Dendritic cell treated with granulocyte-macrophage colony-stimulating factor and Interleukin-4, amounts not matched to agents 40 ng/mL and 50 ng/mL, for 4 days (primary cell): ENCODE results near the gene RUSF1.
A peak's percentile ranks its signal among the peaks of the same experiment; 100 is the strongest.
"Not testable (repeated sequence)": the region's sequence is repeated elsewhere in the genome, so short reads cannot be mapped to it uniquely, and the experiment has no call there.

Experiments used
- H3K27ac Mint-ChIP-seq: one replicate; pipeline ENCODE4 v1.8.0; 2022; ENCODE audit warnings: mild to moderate bottlenecking, mixed read lengths
- H3K27me3 Mint-ChIP-seq: one replicate; pipeline ENCODE4 v1.8.0; 2022; ENCODE audit warnings: mild to moderate bottlenecking, mixed read lengths
- H3K36me3 Mint-ChIP-seq: one replicate; pipeline ENCODE4 v1.8.0; 2022; ENCODE audit warnings: low read depth, mixed read lengths
- H3K4me1 Mint-ChIP-seq: one replicate; pipeline ENCODE4 v1.8.0; 2022; ENCODE audit warnings: low read depth, mixed read lengths
- H3K4me3 Mint-ChIP-seq: one replicate; pipeline ENCODE4 v1.8.0; 2022; ENCODE audit warnings: mild to moderate bottlenecking, moderate library complexity, mixed read lengths
- H3K9me3 Mint-ChIP-seq: one replicate; pipeline ENCODE4 v1.8.0; 2022; ENCODE audit warnings: mixed read lengths
- intact Hi-C: fragments of 100-400 bp; cut with micrococcal nuclease; formaldehyde crosslinking; loops from one replicate; pipeline ENCODE4 v1.15.0; 2022

RUSF1 gene

DNA sequence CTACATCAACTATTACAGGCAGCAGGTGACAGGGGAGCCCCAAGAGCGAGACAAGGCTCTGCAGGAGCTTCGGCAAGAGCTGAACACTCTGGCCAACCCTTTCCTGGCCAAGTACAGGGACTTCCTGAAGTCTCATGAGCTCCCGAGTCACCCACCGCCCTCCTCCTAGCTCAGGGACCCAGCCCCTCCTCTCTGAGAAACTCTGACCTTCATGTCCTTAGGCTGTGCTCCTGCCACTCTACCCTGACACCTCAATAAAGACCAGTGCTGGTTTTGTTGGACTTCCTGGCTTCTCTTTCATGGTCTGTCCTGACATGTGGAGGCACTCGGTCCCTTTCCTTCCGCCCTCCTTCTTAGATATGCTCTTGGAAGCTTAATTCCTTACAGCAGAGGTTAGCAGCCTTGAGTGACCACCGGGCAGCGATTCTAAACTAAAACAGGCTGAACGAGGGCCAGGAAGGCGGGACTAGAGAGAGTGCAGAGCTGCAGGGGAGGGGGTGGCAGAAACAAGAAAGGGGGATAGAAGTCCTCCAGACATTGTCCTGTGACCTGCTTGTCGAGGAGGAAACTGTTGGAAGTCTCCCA, 20.4 kb upstream of the RUSF1 start:
- Mint-ChIP-seq H3K4me3 (no peak overlapping the region), H3K4me1 (no peaks in the 10 kb centered on the region), H3K36me3 (no peaks in the 10 kb centered on the region), H3K27ac (no peak overlapping the region), H3K27me3 (peaks cover 27% of the 10 kb centered on the region), H3K9me3 (no peaks in the 10 kb centered on the region)
- intact Hi-C loops: no loop called here

GRCh38 chr16:31527734-31528274, 19.6 kb upstream of the RUSF1 start, which contains the start of gene AHSP:
Gene AHSP (plus strand): TSS chr16:31527900. CDS start chr16:31528140, 240 bp downstream.
- Mint-ChIP-seq H3K4me3 (no peak within 1 kb of the TSS), H3K9me3 (no peaks in the 10 kb centered on the region), H3K36me3 (no peaks in the 10 kb centered on the region), H3K4me1 (no peaks in the 10 kb centered on the region), H3K27ac (no peak within 1 kb of the TSS), H3K27me3 (peaks cover 27% of the 10 kb centered on the region)
- intact Hi-C loops: no loop called here

DNA sequence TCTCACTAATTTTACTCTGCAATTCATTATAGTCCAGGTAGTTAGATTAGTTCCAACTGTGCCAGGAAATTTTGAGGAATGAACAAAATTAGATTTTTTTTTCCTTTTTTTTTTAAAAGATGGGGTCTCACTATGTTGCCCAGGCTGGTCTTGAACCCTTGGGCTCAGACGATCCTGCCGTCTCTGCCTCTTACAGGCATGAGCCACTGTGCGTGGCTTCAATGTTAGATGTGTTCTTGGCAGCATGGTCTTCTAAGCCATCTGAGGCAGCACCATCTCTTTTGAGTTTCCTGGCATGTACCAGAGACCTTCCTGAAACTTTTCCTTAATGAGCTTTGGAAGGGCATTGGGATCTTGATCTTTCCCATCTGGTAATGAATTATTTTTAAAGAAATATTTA, 16.9 kb upstream of the RUSF1 start:
- H3K4me3 Mint-ChIP-seq: no peak overlapping the region
- no peaks in the 10 kb centered on the region for H3K9me3 Mint-ChIP-seq
- H3K36me3 Mint-ChIP-seq: no peaks in the 10 kb centered on the region
- no peaks in the 10 kb centered on the region for H3K4me1 Mint-ChIP-seq
- H3K27ac Mint-ChIP-seq: no peak overlapping the region
- H3K27me3 Mint-ChIP-seq: peaks cover 24% of the 10 kb centered on the region
- intact Hi-C loops: no loop called here

DNA sequence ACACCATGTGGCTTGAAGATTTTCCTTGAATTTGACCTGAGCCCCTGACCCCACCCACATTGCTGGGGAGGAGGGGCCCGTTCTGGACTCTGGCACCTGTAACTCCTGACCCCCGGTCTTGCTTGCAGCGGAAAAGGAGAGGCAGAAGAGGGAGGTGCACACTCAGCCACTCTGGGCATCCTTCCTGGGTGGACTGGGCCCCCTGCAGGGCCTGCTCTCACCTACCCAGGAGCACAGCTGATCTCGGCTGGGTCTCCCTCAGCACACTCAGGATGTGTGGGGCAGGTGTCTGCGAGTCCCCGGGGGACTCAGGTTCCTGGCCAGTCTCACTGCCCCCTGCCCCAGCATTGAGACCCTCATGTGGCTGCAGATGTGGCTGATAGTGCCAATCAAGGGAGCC, 15.6 kb upstream of the RUSF1 start:
- H3K4me1 Mint-ChIP-seq, H3K4me3 Mint-ChIP-seq, H3K9me3 Mint-ChIP-seq, H3K27ac Mint-ChIP-seq, intact Hi-C loops, H3K36me3 Mint-ChIP-seq: not testable (repeated sequence)
- H3K27me3 Mint-ChIP-seq: peaks cover 12% of the 10 kb centered on the region

- Mint-ChIP-seq H3K9me3 (peaks cover 8% of the 10 kb centered on the region), H3K27ac (no peak overlapping the region), H3K27me3 (peaks cover 6% of the 10 kb centered on the region), H3K4me1 (no peaks in the 10 kb centered on the region), H3K36me3 (no peaks in the 10 kb centered on the region), H3K4me3 (no peak overlapping the region)
- intact Hi-C loops: no loop called here
These were observed 13.9 kb upstream of the RUSF1 start for GRCh38 chr16:31522071-31522470.

GRCh38 chr16:31521368-31521767, 13.2 kb upstream of the RUSF1 start:
- Mint-ChIP-seq H3K4me1 (no peaks in the 10 kb centered on the region), H3K36me3 (no peaks in the 10 kb centered on the region), H3K27ac (no peak overlapping the region), H3K9me3 (peaks cover 9% of the 10 kb centered on the region), H3K4me3 (no peak overlapping the region), H3K27me3 (peaks cover 6% of the 10 kb centered on the region)
- intact Hi-C loops: no loop called here

GRCh38 chr16:31519759-31520431, 11.7 kb upstream of the RUSF1 start:
- no peak overlapping the region for H3K27ac Mint-ChIP-seq
- intact Hi-C loops: no loop called here
- H3K4me1 Mint-ChIP-seq: no peaks in the 10 kb centered on the region
- H3K27me3 Mint-ChIP-seq: peaks cover 6% of the 10 kb centered on the region
- H3K9me3 Mint-ChIP-seq: peaks cover 9% of the 10 kb centered on the region
- no peak overlapping the region for H3K4me3 Mint-ChIP-seq
- H3K36me3 Mint-ChIP-seq: no peaks in the 10 kb centered on the region

- no peaks in the 10 kb centered on the region for H3K4me1 Mint-ChIP-seq
- intact Hi-C loops: no loop called here
- peaks cover 9% of the 10 kb centered on the region for H3K9me3 Mint-ChIP-seq
- no peak overlapping the region for H3K4me3 Mint-ChIP-seq
- no peak overlapping the region for H3K27ac Mint-ChIP-seq
- H3K27me3 Mint-ChIP-seq: peaks cover 9% of the 10 kb centered on the region
- no peaks in the 10 kb centered on the region for H3K36me3 Mint-ChIP-seq
These were observed 9.7 kb upstream of the RUSF1 start for GRCh38 chr16:31517800-31518402.

DNA sequence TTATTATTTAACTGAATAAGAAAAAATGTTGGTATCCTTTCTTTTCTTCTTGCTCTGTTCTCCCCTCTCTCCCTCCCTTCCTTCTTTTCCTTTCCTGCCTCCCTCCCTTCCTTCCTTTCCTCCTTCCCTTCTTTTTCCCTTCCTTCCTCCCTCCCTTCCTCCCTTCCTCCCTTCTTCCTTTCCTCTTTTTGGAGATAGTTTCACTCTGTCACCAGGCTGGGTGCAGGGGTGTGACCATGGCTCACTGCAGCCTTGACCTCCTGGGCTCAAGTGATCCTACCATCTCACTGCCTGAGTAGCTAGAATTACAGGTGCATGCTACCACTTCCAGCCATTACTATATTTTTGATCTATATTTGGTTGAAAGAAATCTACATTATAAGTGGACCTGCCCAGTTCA, 5.7 kb upstream of the RUSF1 start:
- Mint-ChIP-seq H3K27me3 (peaks cover 9% of the 10 kb centered on the region), H3K9me3 (peaks cover 9% of the 10 kb centered on the region), H3K27ac (no peak overlapping the region), H3K36me3 (no peaks in the 10 kb centered on the region), H3K4me1 (peaks cover 6% of the 10 kb centered on the region), H3K4me3 (no peak overlapping the region)
- intact Hi-C loops: no loop called here

- H3K9me3 Mint-ChIP-seq: peaks cover 9% of the 10 kb centered on the region
- peaks cover 11% of the 10 kb centered on the region for H3K4me1 Mint-ChIP-seq
- peaks cover 6% of the 10 kb centered on the region for H3K36me3 Mint-ChIP-seq
- intact Hi-C loops: no loop called here
- no peak overlapping the region for H3K4me3 Mint-ChIP-seq
- H3K27me3 Mint-ChIP-seq: peaks cover 9% of the 10 kb centered on the region
- no peak overlapping the region for H3K27ac Mint-ChIP-seq
These were observed 4.9 kb upstream of the RUSF1 start for GRCh38 chr16:31513126-31513525.

DNA sequence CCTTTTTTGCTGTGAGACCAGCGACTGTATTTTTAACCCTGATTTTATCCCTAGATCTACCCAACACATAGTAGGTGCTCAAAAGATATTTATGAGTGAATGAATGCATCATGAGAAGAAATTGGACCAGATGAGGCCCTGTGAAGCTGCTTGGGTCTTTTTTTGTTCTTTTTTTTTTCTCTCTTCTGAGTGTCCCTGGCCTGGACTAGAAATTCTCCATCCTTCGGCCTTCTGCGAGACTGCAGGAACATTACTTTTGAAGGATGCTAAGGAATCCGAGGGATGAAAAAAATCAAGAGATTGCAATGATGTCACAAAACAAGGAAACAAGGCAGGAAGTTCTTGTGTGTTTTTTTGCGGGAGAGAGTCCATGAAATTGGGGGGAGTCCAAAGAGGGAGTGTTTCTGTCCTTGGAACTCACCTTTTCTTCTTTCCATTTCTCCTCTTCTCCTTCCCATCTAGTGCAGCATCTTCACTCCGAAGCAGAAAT, 560 bp upstream of the RUSF1 start:
- intact Hi-C loops: loop anchor here (1.0 kb wide), 1 partner anchor 48 kb away; no protein-coding TSS in a partner anchor
- Mint-ChIP-seq H3K36me3 (peaks cover 27% of the 10 kb centered on the region), H3K27ac (peak overlapping the region; percentile 97), H3K27me3 (peaks cover under 1% of the 10 kb centered on the region), H3K4me3 (peak overlapping the region; percentile 89), H3K9me3 (no peaks in the 10 kb centered on the region), H3K4me1 (peaks cover 35% of the 10 kb centered on the region)

DNA sequence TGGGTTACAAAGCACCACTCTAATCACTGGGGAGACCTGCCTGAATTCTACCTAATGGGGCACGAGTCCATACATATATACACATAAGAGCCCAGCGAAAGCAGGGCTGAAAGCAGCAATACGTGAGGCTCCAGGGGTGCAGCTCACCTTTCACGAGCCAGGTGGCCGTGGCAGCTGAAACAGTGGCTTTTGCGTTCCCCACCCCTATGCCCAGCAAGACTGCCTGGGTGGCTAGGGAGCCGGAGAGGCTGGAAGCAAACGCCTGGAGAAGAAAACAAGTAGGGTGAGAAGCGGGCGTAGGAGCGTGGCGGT, 618 bp downstream of the RUSF1 start:
- no peaks in the 10 kb centered on the region for H3K27me3 Mint-ChIP-seq
- peak overlapping the region; percentile 89 for H3K4me3 Mint-ChIP-seq
- H3K27ac Mint-ChIP-seq: peak overlapping the region; percentile 97
- intact Hi-C loops: no loop called here
- H3K4me1 Mint-ChIP-seq: peaks cover 35% of the 10 kb centered on the region
- H3K9me3 Mint-ChIP-seq: no peaks in the 10 kb centered on the region
- H3K36me3 Mint-ChIP-seq: peaks cover 27% of the 10 kb centered on the region

- H3K27ac Mint-ChIP-seq: peak overlapping the region; percentile 21
- no peak overlapping the region for H3K4me3 Mint-ChIP-seq
- no peaks in the 10 kb centered on the region for H3K27me3 Mint-ChIP-seq
- peaks cover 35% of the 10 kb centered on the region for H3K4me1 Mint-ChIP-seq
- no peaks in the 10 kb centered on the region for H3K9me3 Mint-ChIP-seq
- intact Hi-C loops: no loop called here
- peaks cover 30% of the 10 kb centered on the region for H3K36me3 Mint-ChIP-seq
These were observed 2.7 kb downstream of the RUSF1 start for GRCh38 chr16:31505483-31505882.

DNA sequence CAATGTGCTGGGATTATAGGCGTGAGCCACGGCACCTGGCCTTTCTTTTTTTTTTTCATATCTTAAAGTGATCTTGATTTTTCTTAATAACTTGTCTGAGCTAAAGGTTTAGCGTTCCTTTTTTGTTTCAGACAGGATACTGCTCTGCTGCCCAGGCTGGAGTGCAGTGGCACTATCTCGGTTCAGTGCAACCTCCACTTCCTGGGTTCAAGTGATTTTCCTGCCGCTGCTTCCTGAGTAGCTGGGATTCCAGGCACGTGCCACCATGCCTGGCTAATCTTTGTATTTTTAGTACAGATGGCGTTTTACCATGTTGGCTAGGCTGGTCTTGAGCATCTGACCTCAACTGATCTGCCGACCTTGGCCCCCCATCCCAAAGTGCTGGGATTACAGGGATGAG, 4.0 kb downstream of the RUSF1 start:
- H3K4me1 Mint-ChIP-seq: peaks cover 32% of the 10 kb centered on the region

More for the DNA sequence above, 4.0 kb downstream of the RUSF1 start:
- no peaks in the 10 kb centered on the region for H3K27me3 Mint-ChIP-seq
- H3K9me3 Mint-ChIP-seq: no peaks in the 10 kb centered on the region
- H3K36me3 Mint-ChIP-seq: peaks cover 43% of the 10 kb centered on the region
- intact Hi-C loops: no loop called here
- no peak overlapping the region for H3K4me3 Mint-ChIP-seq
- no peak overlapping the region for H3K27ac Mint-ChIP-seq
